ENCODE measurements around the gene CRYGS.

Gene CRYGS

DNA sequence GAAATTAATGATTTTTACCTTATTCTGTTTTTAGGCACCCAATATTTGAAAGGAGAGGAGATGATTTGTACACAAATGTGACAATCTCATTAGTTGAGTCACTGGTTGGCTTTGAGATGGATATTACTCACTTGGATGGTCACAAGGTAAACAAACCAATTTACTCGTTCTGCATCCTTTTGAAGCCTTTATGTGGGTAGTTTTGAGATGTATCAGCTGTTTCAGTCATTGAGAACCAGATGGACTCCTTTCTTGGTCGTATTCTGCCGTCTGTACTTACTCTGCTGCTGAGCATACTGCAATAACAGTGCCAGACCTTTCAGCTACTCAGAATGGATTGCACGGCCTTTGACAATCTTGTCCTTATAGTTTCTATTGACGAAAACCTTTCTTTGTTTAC is 39.7 kb upstream of the CRYGS start:
- Histone ChIP-seq H3K4me2 (ENCODE audit: low read length) (no peak overlapping the region), H3K79me2 (no peaks in the 10 kb centered on the region), H3K4me1 (no peaks in the 10 kb centered on the region), H3K27ac (no peak overlapping the region), H2AFZ (no peak overlapping the region), H3K9me3 (ENCODE audit: control insufficient read depth, low read length) (no peaks in the 10 kb centered on the region), H3K9ac (no peak overlapping the region), H3K4me3 (ENCODE audit: low read depth, low read length) (no peak overlapping the region), H3K27me3 (ENCODE audit: control insufficient read depth, insufficient read depth, low read length) (no peaks in the 10 kb centered on the region), H3K36me3 (ENCODE audit: control insufficient read depth, insufficient read depth, low read length) (no peaks in the 10 kb centered on the region)
- TF ChIP-seq CTCF (IDR thresholded peaks at IDR 0.05): no peak

DNA sequence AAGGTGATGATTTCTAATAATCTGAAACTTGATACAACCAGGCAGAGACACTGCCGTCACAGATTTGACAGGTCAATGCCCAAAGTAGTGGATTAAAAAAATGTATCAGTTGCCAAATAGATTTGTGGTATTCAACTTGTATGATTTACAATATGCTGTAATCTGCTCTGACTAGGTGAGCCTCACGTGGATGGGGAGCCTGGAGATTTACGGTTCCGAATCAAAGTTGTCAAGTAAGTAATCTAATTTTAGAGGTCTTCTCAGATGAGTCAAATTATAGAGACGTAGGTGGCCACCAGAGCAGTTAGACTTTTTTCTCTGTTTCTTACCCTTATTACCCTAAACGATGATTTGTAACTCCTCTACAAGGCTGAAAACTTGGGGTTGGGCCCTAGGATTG is 38.4 kb upstream of the CRYGS start:
- H2AFZ ChIP-seq: no peak overlapping the region
- no peaks in the 10 kb centered on the region for H3K36me3 ChIP-seq (ENCODE audit: control insufficient read depth, insufficient read depth, low read length)
- no peak for TF ChIP-seq CTCF (IDR thresholded peaks at IDR 0.05)

GRCh38 chr3:186580785-186581184 is 36.6 kb upstream of the CRYGS start:
- Histone ChIP-seq H3K79me2 (no peaks in the 10 kb centered on the region), H3K4me2 (ENCODE audit: low read length) (no peak overlapping the region), H3K4me1 (no peaks in the 10 kb centered on the region), H3K9ac (no peak overlapping the region), H3K36me3 (ENCODE audit: control insufficient read depth, insufficient read depth, low read length) (no peaks in the 10 kb centered on the region), H3K27ac (no peak overlapping the region), H2AFZ (no peak overlapping the region), H3K9me3 (ENCODE audit: control insufficient read depth, low read length) (no peaks in the 10 kb centered on the region), H3K27me3 (ENCODE audit: control insufficient read depth, insufficient read depth, low read length) (no peaks in the 10 kb centered on the region), H3K4me3 (ENCODE audit: low read depth, low read length) (no peak overlapping the region)
- TF ChIP-seq CTCF (IDR thresholded peaks at IDR 0.05): no peak

More for the DNA sequence above, 38.4 kb upstream of the CRYGS start:
- no peak overlapping the region for H3K27ac ChIP-seq
- no peak overlapping the region for H3K4me2 ChIP-seq (ENCODE audit: low read length)
- no peaks in the 10 kb centered on the region for H3K27me3 ChIP-seq (ENCODE audit: control insufficient read depth, insufficient read depth, low read length)
- no peaks in the 10 kb centered on the region for H3K4me1 ChIP-seq
- H3K9ac ChIP-seq: no peak overlapping the region
- H3K79me2 ChIP-seq: no peaks in the 10 kb centered on the region
- H3K9me3 ChIP-seq (ENCODE audit: control insufficient read depth, low read length): no peaks in the 10 kb centered on the region
- H3K4me3 ChIP-seq (ENCODE audit: low read depth, low read length): no peak overlapping the region

GRCh38 chr3:186577521-186577920 is 33.3 kb upstream of the CRYGS start:
- Histone ChIP-seq H2AFZ (no peak overlapping the region), H3K4me2 (ENCODE audit: low read length) (no peak overlapping the region), H3K36me3 (ENCODE audit: control insufficient read depth, insufficient read depth, low read length) (no peaks in the 10 kb centered on the region), H3K9ac (no peak overlapping the region), H3K9me3 (ENCODE audit: control insufficient read depth, low read length) (no peaks in the 10 kb centered on the region), H3K4me1 (no peaks in the 10 kb centered on the region), H3K27me3 (ENCODE audit: control insufficient read depth, insufficient read depth, low read length) (no peaks in the 10 kb centered on the region), H3K79me2 (no peaks in the 10 kb centered on the region), H3K27ac (no peak overlapping the region), H3K4me3 (ENCODE audit: low read depth, low read length) (no peak overlapping the region)
- no peak for TF ChIP-seq CTCF (IDR thresholded peaks at IDR 0.05)

GRCh38 chr3:186571644-186572013 is 27.4 kb upstream of the CRYGS start:
- no peak overlapping the region for H3K27ac ChIP-seq
- peaks cover 6% of the 10 kb centered on the region for H3K4me1 ChIP-seq
- no peak overlapping the region for H3K9ac ChIP-seq

More at GRCh38 chr3:186571644-186572013, 27.4 kb upstream of the CRYGS start:
- no peaks in the 10 kb centered on the region for H3K9me3 ChIP-seq (ENCODE audit: control insufficient read depth, low read length)
- H3K4me2 ChIP-seq (ENCODE audit: low read length): peak overlapping the region; percentile 78
- no peaks in the 10 kb centered on the region for H3K36me3 ChIP-seq (ENCODE audit: control insufficient read depth, insufficient read depth, low read length)
- no peaks in the 10 kb centered on the region for H3K27me3 ChIP-seq (ENCODE audit: control insufficient read depth, insufficient read depth, low read length)
- H3K79me2 ChIP-seq: peaks cover 12% of the 10 kb centered on the region
- H2AFZ ChIP-seq: no peak overlapping the region
- no peak overlapping the region for H3K4me3 ChIP-seq (ENCODE audit: low read depth, low read length)
- no peak for TF ChIP-seq CTCF (IDR thresholded peaks at IDR 0.05)

Measured in parathyroid adenoma (tissue), 2 donors.